Kidney capillary endothelial cell (primary cell): ENCODE results near the gene SLC17A6.
A peak's percentile ranks its signal among the peaks of the same experiment; 100 is the strongest.

ENCODE experiments used
- DNase-seq: peaks from one replicate; pipeline ENCODE4 v3.0.0-alpha.2; 2018; ENCODE audit warnings: low spot score

The SLC17A6 gene

GRCh38 chr11:22337596-22338485 is at the start of gene SLC17A6:
TSS of gene SLC17A6 (plus strand) at chr11:22338381. CDS start at chr11:22338534, 153 bp downstream.
- DNase-seq, result peak; percentile 37

GRCh38 chr11:22302368-22302767 is 35.8 kb upstream of the SLC17A6 start:
- no peak for DNase-seq

- DNase-seq, result peak; percentile 31
These were observed 33.7 kb upstream of the SLC17A6 start for GRCh38 chr11:22304337-22304961.

- no peak for DNase-seq
These were observed 20.5 kb upstream of the SLC17A6 start for GRCh38 chr11:22317656-22318055.

GRCh38 chr11:22331771-22332170 is 6.4 kb upstream of the SLC17A6 start:
- DNase-seq, result no peak

GRCh38 chr11:22336587-22336986 is 1.6 kb upstream of the SLC17A6 start:
- no peak for DNase-seq

DNA sequence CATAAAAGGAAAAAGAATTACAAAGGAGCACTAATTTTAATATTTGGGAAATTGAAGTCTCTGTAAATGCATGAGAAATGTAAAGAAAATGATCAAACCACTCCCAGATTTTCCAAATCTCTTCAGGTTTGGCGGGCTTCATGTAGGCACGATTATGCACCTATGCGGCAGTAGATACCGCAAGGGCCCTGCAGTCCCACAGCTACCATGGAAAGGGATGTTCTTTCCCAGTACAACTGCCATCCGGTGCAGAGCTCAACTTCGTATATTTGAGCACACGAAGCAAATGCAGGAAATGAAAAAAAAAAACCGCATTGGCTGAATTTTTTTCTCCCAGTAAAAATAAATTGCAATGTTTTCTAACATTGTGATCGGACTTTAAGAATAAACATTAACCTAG is 1.4 kb downstream of the SLC17A6 start:
- DNase-seq, result no peak

- no peak for DNase-seq
These were observed 2.1 kb downstream of the SLC17A6 start for GRCh38 chr11:22340235-22340634.

- no peak for DNase-seq
These were observed 2.8 kb downstream of the SLC17A6 start for GRCh38 chr11:22340701-22341587.

GRCh38 chr11:22341588-22341931 is 3.4 kb downstream of the SLC17A6 start:
- DNase-seq, result no peak

DNA sequence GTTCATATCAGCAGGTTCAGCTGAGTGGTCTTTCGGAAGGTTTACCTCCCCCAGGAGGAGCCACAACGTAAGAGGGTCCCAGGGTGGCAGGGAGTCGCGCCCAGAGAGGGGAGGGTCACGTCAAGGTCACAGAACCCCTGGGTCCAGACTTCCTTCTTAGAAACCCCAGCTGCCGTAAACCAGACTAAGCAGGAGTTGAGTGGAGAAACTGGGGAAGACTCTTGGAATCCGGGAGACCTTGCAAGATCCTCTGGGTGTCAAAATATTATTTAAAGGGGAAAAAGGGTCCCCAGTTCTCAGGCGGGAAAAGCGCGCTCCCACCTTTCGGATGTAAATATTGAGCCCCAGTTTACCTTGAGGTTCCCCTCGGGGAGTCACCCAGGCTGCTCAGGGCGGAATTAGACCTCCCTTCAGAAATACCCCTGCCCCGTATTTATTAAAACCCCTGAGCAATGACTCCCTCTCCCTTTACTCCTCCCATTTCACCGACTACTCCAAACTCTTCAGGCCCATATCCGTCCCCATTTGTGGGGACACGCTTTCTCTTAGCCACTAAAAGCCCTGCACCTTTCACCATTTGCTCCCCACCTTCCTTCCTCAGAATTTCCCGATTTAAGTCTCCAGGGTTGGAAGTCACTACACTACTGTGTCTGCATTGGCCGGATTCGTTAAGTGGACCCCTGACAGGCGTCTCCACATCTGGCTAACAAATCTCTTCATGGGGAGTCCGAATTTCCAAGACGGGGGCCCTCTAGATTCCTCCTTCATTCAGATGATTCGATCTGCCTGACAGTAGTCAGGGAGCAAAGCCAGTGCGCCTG is 4.2 kb downstream of the SLC17A6 start:
- no peak for DNase-seq

- no peak for DNase-seq
These were observed 4.8 kb downstream of the SLC17A6 start for GRCh38 chr11:22343032-22343324.

GRCh38 chr11:22343371-22344032 is 5.3 kb downstream of the SLC17A6 start:
- DNase-seq, result no peak

- no peak for DNase-seq
These were observed 5.9 kb downstream of the SLC17A6 start for GRCh38 chr11:22344081-22344480.

- no peak for DNase-seq
These were observed 8.1 kb downstream of the SLC17A6 start for GRCh38 chr11:22346282-22346681.

DNA sequence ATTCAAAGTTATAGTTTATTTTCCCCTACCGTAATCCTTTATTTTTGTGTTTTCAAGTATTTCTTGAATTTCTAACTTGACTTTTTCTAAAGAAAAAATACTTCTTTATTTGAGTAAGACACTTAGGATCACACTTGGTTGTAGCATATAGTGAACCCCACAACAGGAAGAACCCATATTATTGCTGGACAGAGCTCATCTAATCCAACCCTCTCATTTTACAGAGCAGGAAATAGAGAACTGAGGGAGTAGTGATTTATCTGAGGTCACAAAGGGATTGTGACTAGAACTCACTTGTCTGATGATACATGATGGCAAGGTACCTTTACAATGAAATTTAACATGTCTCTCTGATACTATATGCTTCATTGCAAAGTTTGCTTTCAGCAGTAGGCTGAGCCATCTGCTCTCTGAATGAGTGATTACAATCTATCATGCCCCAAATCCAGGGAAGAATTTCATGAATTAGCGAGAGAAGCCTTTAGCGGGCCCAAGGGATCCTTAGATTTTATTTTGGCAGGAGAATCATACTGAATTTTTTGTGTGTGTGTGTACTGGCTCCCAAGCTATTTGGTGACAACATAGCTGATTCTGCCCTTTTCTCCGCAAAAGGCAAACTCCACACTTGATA is 9.8 kb downstream of the SLC17A6 start:
- no peak for DNase-seq

- DNase-seq, result no peak
These were observed 11.3 kb downstream of the SLC17A6 start for GRCh38 chr11:22349491-22349890.

DNA sequence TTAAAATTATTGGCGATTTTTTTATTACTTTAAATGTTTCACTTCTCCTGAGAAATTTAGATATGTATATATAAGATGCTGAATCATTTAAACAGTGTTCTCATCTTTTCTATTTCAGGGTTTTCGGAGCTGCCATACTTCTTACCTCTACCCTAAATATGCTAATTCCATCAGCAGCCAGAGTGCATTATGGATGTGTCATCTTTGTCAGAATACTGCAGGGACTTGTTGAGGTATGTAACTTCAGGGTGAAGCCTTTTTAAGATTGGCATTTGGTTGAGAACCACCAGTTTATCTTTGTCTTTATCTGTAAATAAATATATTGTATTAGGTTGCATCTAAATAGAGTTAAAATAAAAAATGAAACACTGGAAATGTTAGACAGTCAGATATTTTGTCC is 21.1 kb downstream of the SLC17A6 start:
- no peak for DNase-seq

DNA sequence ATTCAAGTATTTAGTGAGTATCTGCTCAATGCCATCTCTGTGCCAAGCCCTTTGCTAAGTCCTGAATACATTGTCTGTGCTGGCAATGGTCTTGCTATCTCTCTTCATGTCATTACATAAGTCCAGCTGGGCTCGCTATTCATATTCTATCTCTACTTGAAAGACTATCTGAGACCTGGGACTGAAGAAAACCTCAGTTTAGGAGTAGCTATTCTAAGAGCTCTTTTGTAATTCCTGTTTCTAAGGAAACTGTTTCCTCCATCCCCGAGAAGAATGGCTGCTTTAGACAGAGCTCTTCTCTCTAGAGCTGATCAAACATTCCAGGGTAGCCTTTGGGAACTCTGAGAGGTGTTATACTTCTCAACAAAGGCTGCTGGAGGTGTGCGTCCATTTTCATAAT is 33.0 kb downstream of the SLC17A6 start:
- no peak for DNase-seq

- no peak for DNase-seq
These were observed 48.9 kb downstream of the SLC17A6 start for GRCh38 chr11:22387126-22387525.
